Measurements from ENCODE around the gene SLC19A2.

GRCh38 chr1:169483500-169483966 is 2.2 kb downstream of the SLC19A2 start:
- no peak for TF ChIP-seq POLR2A (IDR thresholded peaks at IDR 0.05)
- TF ChIP-seq, protein P1, sequence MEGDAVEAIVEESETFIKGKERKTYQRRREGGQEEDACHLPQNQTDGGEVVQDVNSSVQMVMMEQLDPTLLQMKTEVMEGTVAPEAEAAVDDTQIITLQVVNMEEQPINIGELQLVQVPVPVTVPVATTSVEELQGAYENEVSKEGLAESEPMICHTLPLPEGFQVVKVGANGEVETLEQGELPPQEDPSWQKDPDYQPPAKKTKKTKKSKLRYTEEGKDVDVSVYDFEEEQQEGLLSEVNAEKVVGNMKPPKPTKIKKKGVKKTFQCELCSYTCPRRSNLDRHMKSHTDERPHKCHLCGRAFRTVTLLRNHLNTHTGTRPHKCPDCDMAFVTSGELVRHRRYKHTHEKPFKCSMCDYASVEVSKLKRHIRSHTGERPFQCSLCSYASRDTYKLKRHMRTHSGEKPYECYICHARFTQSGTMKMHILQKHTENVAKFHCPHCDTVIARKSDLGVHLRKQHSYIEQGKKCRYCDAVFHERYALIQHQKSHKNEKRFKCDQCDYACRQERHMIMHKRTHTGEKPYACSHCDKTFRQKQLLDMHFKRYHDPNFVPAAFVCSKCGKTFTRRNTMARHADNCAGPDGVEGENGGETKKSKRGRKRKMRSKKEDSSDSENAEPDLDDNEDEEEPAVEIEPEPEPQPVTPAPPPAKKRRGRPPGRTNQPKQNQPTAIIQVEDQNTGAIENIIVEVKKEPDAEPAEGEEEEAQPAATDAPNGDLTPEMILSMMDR (IDR thresholded peaks at IDR 0.05) = no peak

All from Peyer's patch (tissue), 4 donors.